ENCODE measurements around the gene MYDGF. TPM values are rescaled to one million over a fixed set of nuclear protein-coding genes. Genes with fewer than 3 reads are reported as not detected.

MYDGF gene
- total RNA-seq, 1 experiment from 2014 or later, result 426 TPM

DNA sequence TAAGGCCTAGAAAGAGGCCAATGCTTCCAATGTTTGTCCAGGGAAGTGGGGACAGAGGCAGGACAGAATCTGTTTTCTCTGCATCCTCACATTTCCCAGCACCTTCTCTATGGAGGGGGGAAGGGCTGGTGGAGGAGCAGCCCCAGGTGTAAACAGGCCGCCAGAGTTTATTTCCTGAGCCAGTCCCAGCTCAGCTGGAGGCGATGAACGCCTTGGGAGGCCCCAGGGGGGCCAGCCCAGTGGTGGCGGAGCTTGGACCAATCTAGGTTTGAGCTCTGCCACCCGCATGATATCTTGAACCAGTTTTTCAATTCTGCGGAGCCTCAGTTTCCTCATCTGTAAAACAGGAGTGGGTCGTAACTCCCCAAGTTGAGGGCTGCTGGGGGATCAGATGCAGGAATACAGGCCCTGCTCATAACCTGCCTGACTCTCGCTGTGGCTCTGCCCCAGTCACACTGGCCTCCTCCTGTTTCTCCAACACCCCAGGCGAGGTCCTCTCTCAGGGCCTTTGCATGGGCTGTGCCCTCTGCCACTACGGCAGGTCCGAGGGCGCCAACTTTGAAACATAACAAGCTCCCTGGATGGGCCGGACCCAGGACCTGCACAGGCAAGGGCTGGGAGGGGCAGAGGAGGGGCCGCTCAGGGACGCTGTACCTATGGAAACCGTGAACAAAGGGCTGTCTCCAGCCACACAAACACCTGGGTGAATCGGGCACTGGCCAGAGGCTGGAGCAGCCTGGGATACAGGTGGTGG, 29.7 kb downstream of the MYDGF start:
- Histone ChIP-seq H3K4me3 (ENCODE audit: low read length) (peak overlapping the region; percentile 90), H3K9me3 (ENCODE audit: low read length) (no peaks in the 10 kb centered on the region), H3K4me1 (ENCODE audit: insufficient read depth, low read length) (peaks cover 22% of the 10 kb centered on the region), H3K27ac (ENCODE audit: low read length) (no peak overlapping the region), H3K4me2 (ENCODE audit: low read length) (peak overlapping the region; percentile 99), H3K9ac (ENCODE audit: low read length) (peak overlapping the region; percentile 73), H2AFZ (ENCODE audit: low read length) (no peak overlapping the region), H3K9me2 (replicated peaks; ENCODE audit: low read length) (no peaks in the 10 kb centered on the region), H3K27me3 (ENCODE audit: low read length) (no peaks in the 10 kb centered on the region), H3F3A (ENCODE audit: low read length, unreplicated experiment) (no peaks in the 10 kb centered on the region), H4K20me1 (ENCODE audit: low read length) (no peaks in the 10 kb centered on the region), H3K36me3 (ENCODE audit: low read depth, low read length) (no peaks in the 10 kb centered on the region), H3K79me2 (ENCODE audit: low read length) (peaks cover 22% of the 10 kb centered on the region)
- ATAC-seq, result no peak
- no peak for TF ChIP-seq EZH2 (IDR thresholded peaks at IDR 0.05; ENCODE audit: low read length, unreplicated experiment)
- BruUV-seq (replicated peaks), result no TSS peak
- CTCF ChIA-PET, result interaction anchor here (0.6 kb wide), 2 partner anchors 24 to 127 kb away, joined by 3 to 5 read pairs; no protein-coding TSS in a partner anchor
- no peak for DNase-seq
- intact Hi-C loops (cut with micrococcal nuclease), result no loop called here
- POLR2A ChIA-PET (ENCODE audit: unreplicated experiment), result no interaction called here

DNA sequence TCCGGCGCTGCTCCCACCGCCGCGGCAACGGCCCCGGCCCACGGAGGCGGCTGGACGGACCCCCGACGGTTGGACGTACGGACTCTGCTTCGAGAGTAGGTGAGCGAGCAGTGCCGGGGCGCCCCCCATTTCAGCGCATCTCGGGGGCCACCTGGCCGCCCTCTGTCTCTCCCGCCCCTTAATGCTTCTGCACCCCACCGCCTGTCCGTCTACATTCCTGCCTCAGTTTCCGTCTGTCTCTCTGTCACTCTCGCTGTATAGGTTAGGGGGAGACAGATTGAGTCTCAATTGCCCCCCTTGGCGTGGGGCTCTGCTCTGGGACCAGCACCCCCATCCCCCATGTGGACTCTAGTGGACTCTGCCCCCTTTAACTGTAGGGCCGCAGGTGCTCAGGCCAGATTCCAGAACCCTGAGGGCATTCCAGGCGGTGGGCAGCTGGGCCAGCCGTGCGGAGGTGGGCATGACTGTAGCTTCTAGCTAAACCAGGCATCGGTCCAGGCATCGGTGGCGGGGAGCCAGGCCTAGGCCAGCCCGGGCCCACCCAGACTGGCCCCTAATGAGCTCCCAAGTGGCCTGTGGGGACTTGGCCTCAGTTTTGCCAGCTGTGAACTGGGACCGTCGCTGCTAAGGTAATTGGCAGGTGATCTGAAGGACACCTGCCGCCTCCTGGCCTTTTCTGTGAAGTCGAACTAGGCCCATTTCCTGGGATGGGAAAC, 30.5 kb downstream of the MYDGF start:
- TF ChIP-seq, protein P1, sequence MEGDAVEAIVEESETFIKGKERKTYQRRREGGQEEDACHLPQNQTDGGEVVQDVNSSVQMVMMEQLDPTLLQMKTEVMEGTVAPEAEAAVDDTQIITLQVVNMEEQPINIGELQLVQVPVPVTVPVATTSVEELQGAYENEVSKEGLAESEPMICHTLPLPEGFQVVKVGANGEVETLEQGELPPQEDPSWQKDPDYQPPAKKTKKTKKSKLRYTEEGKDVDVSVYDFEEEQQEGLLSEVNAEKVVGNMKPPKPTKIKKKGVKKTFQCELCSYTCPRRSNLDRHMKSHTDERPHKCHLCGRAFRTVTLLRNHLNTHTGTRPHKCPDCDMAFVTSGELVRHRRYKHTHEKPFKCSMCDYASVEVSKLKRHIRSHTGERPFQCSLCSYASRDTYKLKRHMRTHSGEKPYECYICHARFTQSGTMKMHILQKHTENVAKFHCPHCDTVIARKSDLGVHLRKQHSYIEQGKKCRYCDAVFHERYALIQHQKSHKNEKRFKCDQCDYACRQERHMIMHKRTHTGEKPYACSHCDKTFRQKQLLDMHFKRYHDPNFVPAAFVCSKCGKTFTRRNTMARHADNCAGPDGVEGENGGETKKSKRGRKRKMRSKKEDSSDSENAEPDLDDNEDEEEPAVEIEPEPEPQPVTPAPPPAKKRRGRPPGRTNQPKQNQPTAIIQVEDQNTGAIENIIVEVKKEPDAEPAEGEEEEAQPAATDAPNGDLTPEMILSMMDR (conservative IDR thresholded peaks at IDR 0.05; ENCODE audit: low read depth, low read length), result no peak
- TF ChIP-seq EZH2 (IDR thresholded peaks at IDR 0.05; ENCODE audit: low read length, unreplicated experiment), result no peak
- no peak for TF ChIP-seq EZH2phosphoT487 (IDR thresholded peaks at IDR 0.05; ENCODE audit: borderline replicate concordance, low read length)
- CTCF ChIA-PET, result interaction anchor here (0.6 kb wide), 1 partner anchor 24 kb away, joined by 5 read pairs; no protein-coding TSS in a partner anchor
- H3K9me2 ChIP-seq (replicated peaks; ENCODE audit: low read length), result no peaks in the 10 kb centered on the region
- peak overlapping the region; percentile 90 for H3K4me3 ChIP-seq (ENCODE audit: low read length)
- H3K4me2 ChIP-seq (ENCODE audit: low read length), result peak overlapping the region; percentile 99
- intact Hi-C loops (cut with micrococcal nuclease), result no loop called here
- peaks cover 3% of the 10 kb centered on the region for H3F3A ChIP-seq (ENCODE audit: low read length, unreplicated experiment)
- BruUV-seq (replicated peaks), result TSS peak; percentile 58
- H3K36me3 ChIP-seq (ENCODE audit: low read depth, low read length), result no peaks in the 10 kb centered on the region
- peak overlapping the region; percentile 89 for H2AFZ ChIP-seq (ENCODE audit: low read length)
- no peak overlapping the region for H3K27ac ChIP-seq (ENCODE audit: low read length)
- H3K9ac ChIP-seq (ENCODE audit: low read length), result peak overlapping the region; percentile 73
- no peaks in the 10 kb centered on the region for H3K27me3 ChIP-seq (ENCODE audit: low read length)
- no peaks in the 10 kb centered on the region for H4K20me1 ChIP-seq (ENCODE audit: low read length)
- POLR2A ChIA-PET (ENCODE audit: unreplicated experiment), result no interaction called here
- DNase-seq (no peak), ATAC-seq (peak; percentile 8)
- H3K79me2 ChIP-seq (ENCODE audit: low read length), result peaks cover 22% of the 10 kb centered on the region
- H3K9me3 ChIP-seq (ENCODE audit: low read length), result no peaks in the 10 kb centered on the region
- H3K4me1 ChIP-seq (ENCODE audit: insufficient read depth, low read length), result peaks cover 27% of the 10 kb centered on the region

DNA sequence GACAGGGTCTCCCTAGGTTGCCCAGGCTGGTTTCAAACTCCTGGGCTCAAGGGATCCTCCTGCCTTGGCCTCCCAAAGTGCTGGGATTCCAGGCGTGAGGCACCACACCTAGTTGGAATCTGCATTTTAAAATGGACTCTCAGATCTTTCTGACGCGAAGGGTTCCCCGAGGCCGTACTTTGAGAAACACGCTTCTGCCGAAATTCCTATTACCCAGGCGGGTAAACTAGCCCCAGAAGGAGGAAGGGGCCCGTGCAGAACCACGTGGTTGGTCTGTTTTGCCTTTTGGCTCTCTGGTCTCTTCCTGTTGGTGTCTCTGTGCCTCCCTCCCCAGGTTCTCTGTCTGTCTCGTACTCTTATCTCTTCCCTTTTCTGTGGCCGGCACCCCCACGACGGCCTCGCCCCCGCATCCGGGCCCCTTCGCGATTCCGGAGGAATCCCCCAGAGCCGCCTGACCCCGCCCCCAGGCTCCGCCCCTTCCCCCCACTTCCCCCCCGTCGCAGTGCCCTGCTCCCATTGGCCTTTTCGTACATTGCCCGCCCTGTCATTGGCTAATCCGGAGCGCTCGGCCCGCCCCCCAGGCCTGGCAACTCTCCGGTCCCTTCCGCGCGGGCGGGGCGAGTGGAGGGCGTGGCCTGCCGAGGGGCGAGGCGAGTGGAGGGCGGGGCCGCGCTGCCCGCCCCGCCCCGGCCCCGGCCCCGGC, 31.2 kb downstream of the MYDGF start, which contains the start of gene TNFAIP8L1:
TSS of gene TNFAIP8L1 (plus strand) at position 689 of the 703 bp plus-strand sequence. CDS start 12,354 bp downstream, outside the sequence.
- intact Hi-C loops (cut with micrococcal nuclease), result no loop called here
- Histone ChIP-seq H3K9ac (ENCODE audit: low read length) (peak within 1 kb of the TSS; percentile 73), H3K27me3 (ENCODE audit: low read length) (no peaks in the 10 kb centered on the region), H3K36me3 (ENCODE audit: low read depth, low read length) (no peaks in the 10 kb centered on the region), H3K27ac (ENCODE audit: low read length) (peak within 1 kb of the TSS; percentile 17; the same call in 1 of the 2 replicates), H3K9me3 (ENCODE audit: low read length) (no peaks in the 10 kb centered on the region), H3F3A (ENCODE audit: low read length, unreplicated experiment) (peaks cover 3% of the 10 kb centered on the region), H3K4me1 (ENCODE audit: insufficient read depth, low read length) (peaks cover 34% of the 10 kb centered on the region), H3K4me2 (ENCODE audit: low read length) (peak within 1 kb of the TSS; percentile 99), H3K9me2 (replicated peaks; ENCODE audit: low read length) (no peaks in the 10 kb centered on the region), H3K79me2 (ENCODE audit: low read length) (peaks cover 22% of the 10 kb centered on the region), H2AFZ (ENCODE audit: low read length) (peak within 1 kb of the TSS; percentile 89), H3K4me3 (ENCODE audit: low read length) (peak within 1 kb of the TSS; percentile 90), H4K20me1 (ENCODE audit: low read length) (no peaks in the 10 kb centered on the region)
- peak; percentile 71 for ATAC-seq
- TF ChIP-seq EZH2phosphoT487 (IDR thresholded peaks at IDR 0.05; ENCODE audit: borderline replicate concordance, low read length) (no peak), EZH2 (IDR thresholded peaks at IDR 0.05; ENCODE audit: low read length, unreplicated experiment) (no peak)
- TF ChIP-seq, protein P1 (conservative IDR thresholded peaks at IDR 0.05; ENCODE audit: low read depth, low read length), result no peak
- TSS peak; percentile 47 for BruUV-seq (replicated peaks)
- DNase-seq, result peak; percentile 98
- CTCF ChIA-PET, result no interaction called here
- POLR2A ChIA-PET (ENCODE audit: unreplicated experiment), result no interaction called here

Measured in PC-3 (cell line).